Heart left ventricle (tissue), 13 donors: ENCODE results near the gene UBE2H.

ENCODE experiments used
- POLR2A ChIP-seq, 2 donors: fragments of 450-650 bp; IDR thresholded peaks; one replicate each; pipeline ENCODE4 v1.6.1; 2017; ENCODE audit warnings: antibody characterized with exemption in 2 of 2, mild to moderate bottlenecking in 2 of 2, moderate library complexity in 2 of 2
- TF ChIP-seq, protein P1 (sequence below), 12 donors: fragments of 200-600 bp; sonication (generic) in 4 of 12; IDR thresholded peaks; one replicate each; pipeline versions ENCODE4 v1.5.0 to v1.8.0; 2018 to 2022; ENCODE audit warnings: antibody characterized with exemption in 12 of 12, mild to moderate bottlenecking in 5 of 12
- donor health status: ischemic (EF 13 %, LVEDD 7.1; RV severe dilation, severe dysfunction).
- donor health status: DM: no; HTN: yes; CAD: no.
- donor health status: DM: no; HTN: no; CAD: no.
- donor health status: ischemic (EF 25% LVEDD 6.9; RV normal size, moderate dysfunction).
- donor health status: ischemic (EF 25% LVEDD 5.7; RV mildly dilated, moderate dysfunction).
- donor health status: ischemic (EF 35%, LVEDD 5.7; RV mildly dilated, moderate dysfunction).
- donor health status: nonischemic (EF 11% LVEDD 7.7; RV severe dilation, severe dysfunction).
- donor health status: DM: yes; HTN: yes; CAD: no.
- donor health status: PGD.
- donor health status: ischemic (EF 29% LVEDD 5.4; RV normal size, mild dysfunction).
- donor health status: nonischemic (EF 23%, LVEDD 6.1; RV moderate dilation, normal function).

DNA sequence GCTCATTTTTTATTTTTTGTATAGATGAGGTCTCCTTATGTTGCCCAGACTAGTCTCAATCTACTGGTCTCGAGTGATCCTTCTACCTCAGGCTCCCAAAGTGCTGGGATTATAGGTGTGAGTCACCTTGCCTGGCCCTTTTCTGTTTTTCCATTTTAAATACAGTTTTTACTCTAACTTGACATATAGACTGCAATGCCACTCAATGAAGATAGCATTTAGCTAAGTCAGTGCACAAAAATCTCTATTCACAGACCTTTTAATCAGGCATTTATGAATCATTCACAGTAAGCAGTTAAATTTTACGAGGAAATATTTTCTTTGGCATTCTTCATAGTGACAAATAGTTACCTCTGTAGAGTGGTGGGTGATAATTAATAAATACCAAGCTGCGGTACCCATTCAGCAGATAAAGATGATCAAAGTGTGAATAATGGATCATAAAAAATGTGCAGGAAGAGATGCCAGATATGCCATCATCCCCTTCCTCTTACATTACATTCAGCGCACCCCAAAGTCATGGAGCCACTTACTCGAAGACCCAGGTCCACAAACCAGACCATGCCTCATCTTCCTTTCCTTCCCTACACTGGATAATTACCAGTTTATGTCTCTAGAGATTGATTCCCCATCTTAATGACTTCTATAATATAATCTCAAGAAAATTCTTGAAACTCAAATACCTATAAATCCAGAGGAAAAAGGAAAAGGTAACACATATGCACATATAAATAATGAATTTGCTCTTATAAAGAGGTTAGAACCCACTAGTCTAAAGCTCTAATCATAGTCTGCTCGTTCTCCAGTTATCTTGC, 56.0 kb downstream of the UBE2H start:
- TF ChIP-seq, protein P1, sequence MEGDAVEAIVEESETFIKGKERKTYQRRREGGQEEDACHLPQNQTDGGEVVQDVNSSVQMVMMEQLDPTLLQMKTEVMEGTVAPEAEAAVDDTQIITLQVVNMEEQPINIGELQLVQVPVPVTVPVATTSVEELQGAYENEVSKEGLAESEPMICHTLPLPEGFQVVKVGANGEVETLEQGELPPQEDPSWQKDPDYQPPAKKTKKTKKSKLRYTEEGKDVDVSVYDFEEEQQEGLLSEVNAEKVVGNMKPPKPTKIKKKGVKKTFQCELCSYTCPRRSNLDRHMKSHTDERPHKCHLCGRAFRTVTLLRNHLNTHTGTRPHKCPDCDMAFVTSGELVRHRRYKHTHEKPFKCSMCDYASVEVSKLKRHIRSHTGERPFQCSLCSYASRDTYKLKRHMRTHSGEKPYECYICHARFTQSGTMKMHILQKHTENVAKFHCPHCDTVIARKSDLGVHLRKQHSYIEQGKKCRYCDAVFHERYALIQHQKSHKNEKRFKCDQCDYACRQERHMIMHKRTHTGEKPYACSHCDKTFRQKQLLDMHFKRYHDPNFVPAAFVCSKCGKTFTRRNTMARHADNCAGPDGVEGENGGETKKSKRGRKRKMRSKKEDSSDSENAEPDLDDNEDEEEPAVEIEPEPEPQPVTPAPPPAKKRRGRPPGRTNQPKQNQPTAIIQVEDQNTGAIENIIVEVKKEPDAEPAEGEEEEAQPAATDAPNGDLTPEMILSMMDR (IDR thresholded peaks at IDR 0.05), result no peak
- TF ChIP-seq POLR2A (IDR thresholded peaks at IDR 0.05), result no peak
